DOHH2 (cell line): Measurements from ENCODE around the gene KPNA1.

Experiments
- H3F3A ChIP-seq: fragments of 200-600 bp; sonication (generic), shearing (Covaris generic); 2 replicates; pipeline ENCODE4 v1.6.0; 2016; ENCODE audit warnings: antibody characterized with exemption, mild to moderate bottlenecking; ENCODE audit not compliant: control insufficient read depth, insufficient read depth
- H3K27ac ChIP-seq: fragments of 200-600 bp; sonication (generic); 2 replicates; pipeline ENCODE4 v1.5.1; 2014; ENCODE audit warnings: low read depth, mild to moderate bottlenecking, low read length, moderate library complexity
- H3K27me3 ChIP-seq: fragments of 200-600 bp; sonication (generic); 2 replicates; pipeline ENCODE4 v1.6.1; 2014; ENCODE audit warnings: mild to moderate bottlenecking, low read length, mixed read lengths; ENCODE audit not compliant: control insufficient read depth
- H3K36me3 ChIP-seq: fragments of 200-600 bp; sonication (generic); 2 replicates; pipeline ENCODE4 v1.6.1; 2014; ENCODE audit warnings: mild to moderate bottlenecking, low read length, moderate library complexity, mixed read lengths; ENCODE audit not compliant: control insufficient read depth
- H3K4me1 ChIP-seq: fragments of 200-600 bp; sonication (generic); 2 replicates; pipeline ENCODE4 v1.6.1; 2014; ENCODE audit warnings: mild to moderate bottlenecking, low read length, mixed read lengths; ENCODE audit not compliant: control insufficient read depth
- H3K4me2 ChIP-seq: fragments of 200-600 bp; sonication (generic); 2 replicates; pipeline ENCODE4 v1.6.0; 2014; ENCODE audit warnings: mild to moderate bottlenecking, low read length, moderate library complexity
- H3K4me3 ChIP-seq: fragments of 200-600 bp; sonication (generic); 2 replicates; pipeline ENCODE4 v1.5.1; 2014; ENCODE audit warnings: mild to moderate bottlenecking, low read length, mixed read lengths
- H3K79me2 ChIP-seq: fragments of 200-600 bp; sonication (generic); 2 replicates; pipeline ENCODE4 v1.6.1; 2014; ENCODE audit warnings: mild to moderate bottlenecking, low read length, mixed read lengths; ENCODE audit not compliant: control insufficient read depth
- H3K9me2 ChIP-seq: fragments of 200-600 bp; sonication (generic); replicated peaks from 2 replicates; pipeline ENCODE4 v1.6.1; 2014; ENCODE audit warnings: mild to moderate bottlenecking, low read length, mixed read lengths; ENCODE audit not compliant: control insufficient read depth
- H3K9me3 ChIP-seq: fragments of 200-600 bp; sonication (generic); 2 replicates; pipeline ENCODE4 v1.6.1; 2014; ENCODE audit warnings: antibody characterized with exemption, low read length, mixed read lengths; ENCODE audit not compliant: control insufficient read depth, insufficient read depth
- H4K20me1 ChIP-seq: fragments of 200-600 bp; sonication (generic); 2 replicates; pipeline ENCODE4 v1.6.0; 2014; ENCODE audit warnings: low read depth, mild to moderate bottlenecking, antibody characterized with exemption, low read length, moderate library complexity; ENCODE audit not compliant: control insufficient read depth, insufficient read depth
- EZH2phosphoT487 ChIP-seq: fragments of 200-600 bp; sonication (generic); IDR thresholded peaks from 2 replicates; pipeline ENCODE4 v1.6.1; 2017; ENCODE audit warnings: borderline replicate concordance, mild to moderate bottlenecking, antibody characterized with exemption, low read length, moderate library complexity, mixed read lengths
- TF ChIP-seq, protein P1 (sequence below): fragments of 200-600 bp; sonication (generic); IDR thresholded peaks from one replicate; pipeline ENCODE4 v1.5.1; 2014; ENCODE audit warnings: antibody characterized with exemption, mild to moderate bottlenecking, low read depth, low read length; ENCODE audit not compliant: poor library complexity, severe bottlenecking

The KPNA1 gene

DNA sequence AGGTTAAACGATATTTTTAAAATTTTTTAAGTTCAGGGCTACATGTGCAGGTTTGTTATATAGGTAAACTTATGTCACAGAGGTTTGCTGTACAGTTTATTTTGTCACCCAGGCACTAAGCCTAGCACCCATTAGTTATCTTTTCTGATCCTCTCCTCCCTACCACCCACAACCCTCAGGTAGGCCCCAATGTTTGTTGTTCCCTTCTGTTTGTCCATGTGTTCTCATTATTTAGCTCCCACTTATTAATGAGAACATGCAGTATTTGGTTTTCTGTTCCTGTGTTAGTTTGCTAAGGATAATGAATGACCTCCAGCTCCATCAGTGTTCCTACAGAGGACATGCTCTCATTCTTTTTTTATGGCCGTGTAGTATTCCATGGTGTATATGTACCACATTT, 115.8 kb downstream of the KPNA1 start:
- Histone ChIP-seq H3K4me2 (no peak overlapping the region), H3K4me3 (no peak overlapping the region), H3K27me3 (no peaks in the 10 kb centered on the region), H4K20me1 (no peaks in the 10 kb centered on the region), H3K27ac (no peak overlapping the region), H3K79me2 (peaks cover 27% of the 10 kb centered on the region), H3K9me2 (no peaks in the 10 kb centered on the region), H3K9me3 (no peaks in the 10 kb centered on the region), H3K4me1 (no peaks in the 10 kb centered on the region), H3K36me3 (peaks cover 31% of the 10 kb centered on the region), H3F3A (no peaks in the 10 kb centered on the region)
- TF ChIP-seq EZH2phosphoT487 = no peak
- TF ChIP-seq, protein P1, sequence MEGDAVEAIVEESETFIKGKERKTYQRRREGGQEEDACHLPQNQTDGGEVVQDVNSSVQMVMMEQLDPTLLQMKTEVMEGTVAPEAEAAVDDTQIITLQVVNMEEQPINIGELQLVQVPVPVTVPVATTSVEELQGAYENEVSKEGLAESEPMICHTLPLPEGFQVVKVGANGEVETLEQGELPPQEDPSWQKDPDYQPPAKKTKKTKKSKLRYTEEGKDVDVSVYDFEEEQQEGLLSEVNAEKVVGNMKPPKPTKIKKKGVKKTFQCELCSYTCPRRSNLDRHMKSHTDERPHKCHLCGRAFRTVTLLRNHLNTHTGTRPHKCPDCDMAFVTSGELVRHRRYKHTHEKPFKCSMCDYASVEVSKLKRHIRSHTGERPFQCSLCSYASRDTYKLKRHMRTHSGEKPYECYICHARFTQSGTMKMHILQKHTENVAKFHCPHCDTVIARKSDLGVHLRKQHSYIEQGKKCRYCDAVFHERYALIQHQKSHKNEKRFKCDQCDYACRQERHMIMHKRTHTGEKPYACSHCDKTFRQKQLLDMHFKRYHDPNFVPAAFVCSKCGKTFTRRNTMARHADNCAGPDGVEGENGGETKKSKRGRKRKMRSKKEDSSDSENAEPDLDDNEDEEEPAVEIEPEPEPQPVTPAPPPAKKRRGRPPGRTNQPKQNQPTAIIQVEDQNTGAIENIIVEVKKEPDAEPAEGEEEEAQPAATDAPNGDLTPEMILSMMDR = no peak

DNA sequence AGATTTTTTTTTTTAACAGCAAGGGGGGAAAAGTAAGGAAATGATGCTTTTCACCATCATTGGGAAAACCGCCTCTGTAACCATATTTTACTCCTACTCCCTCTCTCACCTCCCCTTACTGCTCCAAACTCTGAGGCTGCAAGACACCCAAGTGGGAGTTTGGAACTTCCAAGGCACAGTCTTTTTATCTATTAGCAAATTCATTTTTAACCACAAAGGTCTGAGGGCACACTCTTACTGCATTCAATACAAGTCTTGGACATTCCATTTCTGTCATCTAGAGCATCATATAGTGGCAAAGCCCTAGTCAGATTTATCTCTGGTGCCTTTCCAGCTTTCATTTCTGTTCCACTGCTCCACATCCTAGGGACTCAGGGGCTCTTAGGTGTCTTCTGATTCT, 117.5 kb downstream of the KPNA1 start:
- TF ChIP-seq EZH2phosphoT487 = no peak
- TF ChIP-seq, protein P1 = no peak
- Histone ChIP-seq H3K4me3 (no peak overlapping the region), H3K79me2 (peaks cover 40% of the 10 kb centered on the region), H4K20me1 (peaks cover 7% of the 10 kb centered on the region; the same call in 1 of the 2 replicates), H3K9me2 (no peaks in the 10 kb centered on the region), H3K4me1 (no peaks in the 10 kb centered on the region), H3K9me3 (no peaks in the 10 kb centered on the region), H3F3A (0 out of 2 replicates have a peak, but pooled peaks cover 2% of the 10 kb centered on the region), H3K4me2 (no peak overlapping the region), H3K36me3 (peaks cover 30% of the 10 kb centered on the region), H3K27ac (no peak overlapping the region), H3K27me3 (no peaks in the 10 kb centered on the region)

DNA sequence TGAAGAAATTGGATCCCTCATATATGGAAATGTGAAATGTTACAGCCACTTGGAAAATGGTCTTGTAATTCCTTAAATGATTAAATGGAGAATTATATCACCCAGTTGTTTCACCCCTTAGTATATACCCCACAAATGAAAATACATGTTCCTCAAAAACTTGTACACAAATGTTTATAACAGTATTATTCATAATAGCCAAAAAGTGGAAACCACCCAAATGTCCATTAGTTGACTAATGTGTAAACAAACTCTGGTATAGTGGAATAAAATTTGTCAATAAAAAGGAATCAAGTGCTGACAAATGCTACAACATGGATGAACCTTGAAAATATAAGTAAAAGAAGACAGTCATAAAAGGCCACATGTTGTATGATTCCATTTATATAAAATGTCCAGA, 118.2 kb downstream of the KPNA1 start:
- no peaks in the 10 kb centered on the region for H3K27me3 ChIP-seq
- no peak overlapping the region for H3K4me2 ChIP-seq
- no peak overlapping the region for H3K27ac ChIP-seq
- H3K9me2 ChIP-seq = no peaks in the 10 kb centered on the region
- H3F3A ChIP-seq = 0 out of 2 replicates have a peak, but pooled peaks cover 2% of the 10 kb centered on the region
- H3K9me3 ChIP-seq = no peaks in the 10 kb centered on the region
- peaks cover 37% of the 10 kb centered on the region for H3K36me3 ChIP-seq
- H3K79me2 ChIP-seq = peaks cover 43% of the 10 kb centered on the region
- H3K4me1 ChIP-seq = no peaks in the 10 kb centered on the region
- peaks cover 7% of the 10 kb centered on the region; the same call in 1 of the 2 replicates for H4K20me1 ChIP-seq
- H3K4me3 ChIP-seq = no peak overlapping the region
- TF ChIP-seq, protein P1 = no peak

DNA sequence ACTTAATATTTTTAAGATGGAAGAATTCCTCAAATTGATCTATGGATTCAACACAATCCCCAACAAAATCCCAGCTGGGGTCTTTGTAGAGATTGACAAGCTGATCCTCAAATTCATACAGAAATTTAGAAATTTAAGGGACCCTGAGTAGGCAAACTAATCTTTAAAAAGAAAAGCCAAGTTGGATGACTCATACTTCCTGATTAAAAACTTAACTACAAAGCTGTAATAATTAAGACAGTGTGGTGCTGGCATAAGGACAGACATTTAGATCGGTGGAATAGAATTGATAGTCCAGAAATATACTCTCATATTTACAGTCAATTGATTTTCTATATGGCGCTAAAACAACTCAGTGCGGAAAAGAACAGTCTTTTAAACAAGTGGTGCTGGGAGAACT, 119.2 kb downstream of the KPNA1 start:
- peaks cover 7% of the 10 kb centered on the region; the same call in 1 of the 2 replicates for H4K20me1 ChIP-seq
- no peaks in the 10 kb centered on the region for H3K9me3 ChIP-seq
- no peaks in the 10 kb centered on the region for H3K27me3 ChIP-seq
- H3K4me2 ChIP-seq = no peak overlapping the region
- H3K79me2 ChIP-seq = peaks cover 45% of the 10 kb centered on the region
- no peaks in the 10 kb centered on the region for H3K4me1 ChIP-seq
- H3F3A ChIP-seq = 0 out of 2 replicates have a peak, but pooled peaks cover 2% of the 10 kb centered on the region
- no peaks in the 10 kb centered on the region for H3K9me2 ChIP-seq
- H3K36me3 ChIP-seq = peaks cover 38% of the 10 kb centered on the region
- H3K4me3 ChIP-seq = no peak overlapping the region
- TF ChIP-seq EZH2phosphoT487 = no peak
- TF ChIP-seq, protein P1 = no peak
- H3K27ac ChIP-seq = no peak overlapping the region
